GM12801 (cell line): ENCODE measurements around the gene UBA1.

Experiments used
- TF ChIP-seq, protein P1 (sequence below): IDR thresholded peaks from one replicate; pipeline ENCODE4 v1.5.1; 2011; ENCODE audit warnings: control low read depth; ENCODE audit not compliant: insufficient read length; ENCODE audit errors: extremely low read depth

Gene UBA1

GRCh38 chrX:47185241-47185640 is 8.4 kb upstream of the UBA1 start:
- TF ChIP-seq, protein P1, sequence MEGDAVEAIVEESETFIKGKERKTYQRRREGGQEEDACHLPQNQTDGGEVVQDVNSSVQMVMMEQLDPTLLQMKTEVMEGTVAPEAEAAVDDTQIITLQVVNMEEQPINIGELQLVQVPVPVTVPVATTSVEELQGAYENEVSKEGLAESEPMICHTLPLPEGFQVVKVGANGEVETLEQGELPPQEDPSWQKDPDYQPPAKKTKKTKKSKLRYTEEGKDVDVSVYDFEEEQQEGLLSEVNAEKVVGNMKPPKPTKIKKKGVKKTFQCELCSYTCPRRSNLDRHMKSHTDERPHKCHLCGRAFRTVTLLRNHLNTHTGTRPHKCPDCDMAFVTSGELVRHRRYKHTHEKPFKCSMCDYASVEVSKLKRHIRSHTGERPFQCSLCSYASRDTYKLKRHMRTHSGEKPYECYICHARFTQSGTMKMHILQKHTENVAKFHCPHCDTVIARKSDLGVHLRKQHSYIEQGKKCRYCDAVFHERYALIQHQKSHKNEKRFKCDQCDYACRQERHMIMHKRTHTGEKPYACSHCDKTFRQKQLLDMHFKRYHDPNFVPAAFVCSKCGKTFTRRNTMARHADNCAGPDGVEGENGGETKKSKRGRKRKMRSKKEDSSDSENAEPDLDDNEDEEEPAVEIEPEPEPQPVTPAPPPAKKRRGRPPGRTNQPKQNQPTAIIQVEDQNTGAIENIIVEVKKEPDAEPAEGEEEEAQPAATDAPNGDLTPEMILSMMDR = no peak

DNA sequence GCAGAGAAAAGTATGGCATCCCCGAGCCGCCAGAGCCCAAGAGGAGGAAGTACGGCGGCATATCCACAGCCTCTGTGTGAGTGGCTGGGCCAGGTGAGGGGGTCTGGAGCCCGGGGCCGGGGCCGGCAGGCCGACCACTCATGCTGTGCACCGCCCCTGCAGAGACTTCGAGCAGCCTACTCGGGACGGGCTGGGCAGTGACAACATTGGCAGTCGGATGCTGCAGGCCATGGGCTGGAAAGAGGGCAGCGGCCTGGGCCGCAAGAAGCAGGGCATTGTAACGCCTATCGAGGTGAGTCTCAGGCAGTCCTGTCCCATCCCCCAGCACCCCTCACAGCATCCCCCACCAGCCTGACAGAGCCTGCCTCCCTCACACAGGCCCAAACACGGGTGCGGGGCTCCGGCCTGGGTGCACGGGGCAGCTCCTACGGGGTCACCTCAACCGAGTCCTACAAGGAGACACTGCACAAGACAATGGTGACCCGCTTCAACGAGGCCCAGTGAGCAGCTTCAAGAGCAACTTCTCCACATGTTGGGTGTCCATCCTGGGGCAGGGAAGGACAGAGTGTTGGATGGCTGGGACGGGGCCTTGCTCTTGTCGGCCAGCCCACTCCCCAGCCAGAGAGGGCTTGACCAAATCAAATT is 7.4 kb upstream of the UBA1 start:
- TF ChIP-seq, protein P1 = no peak

- TF ChIP-seq, protein P1 = no peak
Measured at GRCh38 chrX:47187106-47187677, 6.4 kb upstream of the UBA1 start.

GRCh38 chrX:47189906-47190305 is 3.7 kb upstream of the UBA1 start:
- TF ChIP-seq, protein P1 = no peak

DNA sequence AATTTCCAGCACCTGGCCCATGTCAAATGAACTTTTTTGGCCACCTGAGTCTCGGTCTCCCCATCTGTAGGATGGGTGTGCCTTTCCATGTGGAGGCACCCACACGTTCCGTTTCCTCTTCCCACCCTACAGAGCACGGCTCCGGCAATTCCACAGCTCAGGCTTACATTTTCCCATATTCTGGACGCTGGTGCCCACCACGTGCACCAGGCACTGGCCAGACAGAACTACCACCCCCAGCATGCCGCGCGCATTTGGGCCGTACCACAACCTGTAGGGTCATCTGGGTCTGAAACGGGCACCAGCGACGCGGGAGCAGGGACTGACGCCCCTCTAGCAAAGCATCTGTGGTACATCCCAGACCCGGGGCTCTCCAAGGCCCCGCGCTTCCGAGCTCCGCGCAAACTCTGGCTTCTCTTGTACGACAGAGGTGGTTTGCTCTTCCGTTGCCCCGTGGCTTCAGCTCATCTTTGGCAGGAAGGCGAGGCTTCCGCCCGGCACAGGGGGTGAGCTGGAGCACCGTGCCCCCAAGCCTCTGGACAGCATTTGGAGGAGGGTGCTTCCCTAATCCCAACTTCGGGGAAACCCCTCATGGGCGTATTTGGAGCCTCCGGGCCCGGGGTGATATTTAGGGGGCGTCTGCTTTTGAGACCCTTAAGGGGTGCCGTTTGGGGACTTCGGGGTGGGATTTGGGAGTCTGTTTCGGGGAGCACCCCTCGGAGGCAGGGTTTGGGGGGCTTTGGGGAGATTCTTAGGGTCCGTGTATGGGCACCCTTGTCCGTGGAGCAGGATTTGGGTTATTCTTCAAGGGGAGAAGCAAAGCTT is 3.0 kb upstream of the UBA1 start:
- TF ChIP-seq, protein P1 = no peak

- TF ChIP-seq, protein P1 = no peak
Measured at GRCh38 chrX:47191331-47191730, 2.3 kb upstream of the UBA1 start.

DNA sequence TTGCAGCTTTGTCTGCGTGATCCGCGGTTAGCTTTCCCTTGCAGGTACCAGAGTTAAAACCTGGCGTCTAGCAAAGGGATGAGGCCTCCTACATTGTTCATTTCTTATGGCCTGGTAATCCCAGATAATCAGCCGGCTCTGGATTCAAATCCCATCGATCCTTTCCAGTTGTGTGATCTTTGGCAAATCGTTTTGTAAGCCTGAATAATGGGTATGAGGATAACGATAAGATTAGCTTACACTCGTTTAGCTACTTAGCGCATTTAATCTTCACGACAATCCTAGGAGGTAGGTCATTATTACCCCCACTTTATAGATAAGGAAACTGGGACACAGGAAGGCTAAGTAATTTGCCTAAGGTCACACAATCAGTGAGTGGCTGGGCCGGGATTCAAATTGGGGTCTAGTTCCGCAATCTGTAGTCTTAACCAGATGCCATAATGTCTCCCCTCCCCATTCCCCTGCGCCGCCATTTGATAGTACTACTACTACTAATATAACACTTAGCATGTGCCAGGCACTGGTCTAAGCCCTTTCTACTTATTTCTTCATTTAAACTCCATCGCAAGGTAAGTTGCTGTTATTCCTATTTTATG is 1.7 kb upstream of the UBA1 start:
- TF ChIP-seq, protein P1 = no peak
